HG03066 (cell line): ENCODE measurements around the gene ECT2L.
A peak's percentile ranks its signal among the peaks of the same experiment; 100 is the strongest.

Experiments used
- ATAC-seq: cut with Tn5 transposase; IDR thresholded peaks from one replicate; pipeline ENCODE4 v1.9.1; 2021; ENCODE audit warnings: low read depth; ENCODE audit not compliant: unreplicated experiment

ECT2L gene

DNA sequence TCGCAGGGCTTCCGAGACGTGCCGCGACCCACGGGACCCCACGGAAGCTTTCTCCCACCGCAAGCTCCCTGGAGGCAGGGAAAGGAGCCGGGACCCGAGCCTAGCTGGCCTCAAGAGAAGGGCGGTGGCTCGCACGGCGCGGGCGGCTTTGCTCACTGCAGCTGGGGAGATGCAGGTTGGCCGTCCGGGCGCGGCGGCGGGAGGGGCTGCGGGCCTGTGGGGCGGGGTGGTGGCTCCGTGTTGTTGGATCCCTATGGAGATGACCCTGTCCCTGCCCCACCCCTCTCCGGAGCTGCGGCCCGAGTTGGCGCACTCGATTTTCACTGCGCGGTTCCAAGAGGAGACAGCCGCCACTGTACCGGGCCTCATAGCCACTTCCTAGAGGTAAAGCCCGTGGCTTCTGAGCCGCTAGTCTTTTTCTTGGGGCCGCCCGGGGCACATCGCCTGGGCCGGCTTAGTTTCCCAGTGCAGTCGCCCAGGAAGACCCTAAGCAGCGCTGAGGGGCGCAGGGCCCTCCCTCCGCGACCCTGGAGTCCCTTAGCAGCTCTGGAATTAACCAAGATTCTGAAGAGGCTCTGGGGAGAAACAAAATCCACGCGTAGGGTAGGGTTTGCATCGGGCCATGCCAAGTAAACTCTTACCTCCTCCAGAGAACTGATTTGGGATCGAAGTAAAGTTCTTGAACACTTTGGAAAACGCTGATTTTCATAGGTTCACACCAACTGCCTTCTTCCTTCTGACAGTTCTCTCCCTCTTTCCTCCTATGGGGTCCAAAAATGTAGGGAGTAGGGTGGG lies at the start of gene ECT2L:
Gene ECT2L (plus strand): TSS at position 279 of the 795 bp plus-strand sequence. CDS start 17,188 bp downstream, outside the sequence.
- peak; percentile 50 for ATAC-seq

- ATAC-seq: no peak
These were observed 43.9 kb upstream of the ECT2L start for GRCh38 chr6:138752017-138752416.

DNA sequence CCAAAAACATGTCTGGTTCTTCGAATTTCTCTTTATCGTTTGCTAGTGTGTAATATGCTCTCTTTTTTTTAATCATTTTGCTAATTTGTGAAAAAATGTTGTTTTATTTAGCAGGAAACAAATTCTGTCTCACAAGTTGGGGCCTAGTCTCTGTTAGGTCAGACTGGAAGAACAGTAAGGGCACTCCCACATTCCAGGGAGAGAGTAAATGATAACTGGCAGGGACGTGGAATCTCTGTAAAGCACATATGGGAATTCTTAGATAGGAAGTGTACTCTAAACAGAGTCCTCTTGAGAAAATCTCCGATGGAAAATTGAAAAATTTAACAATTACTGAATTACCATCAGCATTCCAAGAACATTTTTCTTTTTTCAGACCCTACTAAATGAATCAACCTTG lies 38.8 kb upstream of the ECT2L start:
- no peak for ATAC-seq

- ATAC-seq: no peak
These were observed 29.8 kb upstream of the ECT2L start for GRCh38 chr6:138765896-138766655.

DNA sequence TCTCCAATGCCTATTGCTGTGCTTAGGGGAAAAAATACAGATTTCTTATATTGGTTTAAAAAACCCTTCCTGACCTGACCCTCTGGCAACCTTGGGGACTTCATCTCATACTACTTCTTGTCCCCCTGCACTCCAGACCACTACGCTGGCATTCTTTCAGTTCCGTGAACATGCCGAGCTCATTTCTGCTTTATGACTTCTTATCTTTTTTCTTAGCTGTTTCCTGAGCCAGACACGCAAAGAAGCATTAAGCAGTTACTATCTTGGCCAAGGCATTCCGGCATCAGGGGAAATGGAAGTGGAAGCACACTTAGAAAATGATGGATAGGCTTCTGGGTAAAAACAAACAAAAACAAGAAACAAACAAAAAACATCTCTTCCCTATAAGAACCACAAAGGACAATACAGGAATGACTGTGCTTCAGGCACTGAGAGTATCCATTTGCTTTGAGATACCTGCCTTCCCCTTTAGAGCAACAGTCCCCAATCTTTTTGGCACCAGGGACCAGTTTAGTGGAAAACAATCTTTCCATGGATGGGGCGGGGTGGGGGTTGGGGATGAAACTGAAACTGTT lies 26.7 kb upstream of the ECT2L start:
- no peak for ATAC-seq

GRCh38 chr6:138772596-138773176 lies 23.2 kb upstream of the ECT2L start:
- no peak for ATAC-seq

DNA sequence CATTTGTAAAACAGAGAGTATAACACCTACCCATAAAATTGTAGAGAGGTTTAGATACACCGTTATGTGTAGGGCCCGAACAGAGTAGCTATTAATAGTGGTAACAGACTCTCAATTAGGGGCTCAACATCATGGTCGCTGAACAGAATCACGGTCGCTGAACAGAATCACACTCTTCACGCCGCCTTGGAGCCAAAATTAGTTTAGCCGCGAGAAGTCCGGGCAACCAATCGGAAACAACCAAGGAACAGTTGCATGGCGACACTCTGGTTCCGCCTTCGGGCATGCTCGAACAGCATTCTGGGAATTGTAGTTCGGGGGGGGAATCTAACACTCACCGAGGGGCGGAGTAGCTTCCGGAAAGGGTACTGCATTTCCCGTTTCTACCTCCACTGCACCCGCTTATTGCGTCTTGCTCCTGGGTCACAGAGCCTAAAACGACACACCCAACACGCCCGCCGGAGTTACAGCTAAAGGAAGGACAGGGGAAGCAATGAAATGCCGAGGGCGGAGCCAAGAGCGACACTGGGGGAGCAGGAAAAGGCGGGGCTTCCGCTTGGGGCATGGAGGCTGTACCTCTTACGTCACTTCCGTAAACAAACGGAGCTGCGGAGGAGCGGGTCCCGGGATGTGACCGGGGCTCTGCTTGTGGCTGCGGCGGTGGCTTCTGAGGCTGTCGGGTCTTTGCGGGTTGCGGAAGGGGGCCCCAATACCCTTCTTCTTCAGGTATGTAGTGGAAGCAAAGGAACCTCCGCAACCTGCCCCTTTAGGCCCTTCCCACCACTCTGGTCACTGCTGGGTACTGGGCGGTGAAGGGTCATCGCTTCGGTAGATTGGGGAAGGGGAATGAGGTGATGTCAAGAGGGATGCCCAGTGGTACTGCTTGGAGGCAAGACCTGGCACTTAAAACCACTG lies 22.5 kb upstream of the ECT2L start, which contains the start of gene CCDC28A:
Gene CCDC28A (plus strand): TSS at position 593 of the 915 bp plus-strand sequence. CDS start 2,352 bp downstream, outside the sequence.
- ATAC-seq: peak; percentile 92

DNA sequence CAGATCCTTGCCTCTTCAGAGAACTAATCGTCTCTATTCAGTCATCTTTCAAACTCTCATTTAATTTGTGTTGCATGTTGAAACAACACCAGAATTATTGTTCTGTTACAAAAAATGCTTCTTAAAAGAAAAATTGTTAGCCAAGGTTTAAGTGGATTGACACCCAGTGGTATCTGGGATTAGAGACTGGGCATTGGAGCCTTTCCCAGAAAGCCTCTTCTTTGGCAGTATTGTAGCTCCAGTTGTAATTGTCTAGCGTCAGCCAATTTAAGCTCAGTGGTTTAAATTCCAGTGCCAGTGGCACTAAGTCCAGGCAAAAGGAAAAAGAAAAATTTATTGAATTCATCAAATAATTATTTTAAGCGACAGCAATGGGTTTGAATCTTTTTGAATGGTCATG lies 21.5 kb upstream of the ECT2L start:
- no peak for ATAC-seq

- ATAC-seq: no peak
These were observed 19.2 kb upstream of the ECT2L start for GRCh38 chr6:138776659-138777058.

DNA sequence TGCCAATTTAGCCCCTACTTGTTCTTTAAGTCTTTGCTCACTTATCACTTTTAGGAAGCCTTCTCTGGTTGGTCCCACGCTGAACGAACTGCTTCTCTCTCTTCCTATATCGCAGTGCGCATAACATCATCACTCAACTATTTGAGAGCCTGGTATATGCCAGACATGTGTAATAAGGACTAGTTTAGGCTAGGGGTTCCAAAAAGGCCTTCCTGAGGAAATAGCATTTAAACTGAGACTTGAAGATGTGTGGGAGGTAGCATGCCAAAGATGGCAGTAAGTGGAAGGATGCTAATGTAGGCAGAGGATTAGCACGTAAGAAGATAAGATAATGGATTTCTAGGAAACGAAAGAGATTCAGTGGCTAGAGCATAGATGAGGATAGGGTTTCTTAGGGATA lies 17.6 kb upstream of the ECT2L start:
- no peak for ATAC-seq

DNA sequence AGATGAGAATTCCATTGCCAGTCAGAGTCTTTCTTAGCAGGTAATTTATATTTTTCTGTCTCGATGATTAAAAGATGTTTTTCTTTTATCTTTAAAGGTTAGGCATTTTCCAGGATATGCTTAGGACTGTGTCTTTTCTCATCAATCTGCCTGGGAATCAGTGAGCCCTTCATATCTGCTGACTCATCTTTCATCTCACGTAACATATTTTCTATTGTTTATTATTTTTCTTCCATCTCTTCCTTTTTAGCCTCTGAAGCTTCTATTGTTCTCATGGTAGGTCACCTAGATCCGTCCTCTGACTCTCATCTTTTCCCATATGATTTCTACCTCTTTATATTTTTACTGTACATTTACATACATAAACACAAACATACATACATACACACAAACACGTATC lies 13.6 kb upstream of the ECT2L start:
- no peak for ATAC-seq

DNA sequence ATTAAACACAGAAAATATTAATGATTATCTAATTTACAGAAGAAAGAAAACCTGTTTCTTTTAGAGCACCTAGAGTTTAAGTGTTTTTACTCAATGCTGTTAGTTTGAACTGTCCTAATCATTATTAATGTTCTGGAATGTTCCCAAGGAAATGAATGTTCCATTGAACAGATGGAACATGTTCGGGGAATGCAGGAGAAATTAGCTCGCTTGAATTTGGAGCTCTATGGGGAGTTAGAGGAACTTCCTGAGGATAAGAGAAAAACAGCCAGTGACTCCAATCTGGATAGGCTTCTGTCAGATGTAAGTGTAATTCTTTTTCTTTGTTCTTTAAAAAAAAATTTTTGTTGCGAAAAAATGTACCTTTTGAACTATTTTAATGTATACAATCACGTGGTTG lies 10.8 kb upstream of the ECT2L start:
- no peak for ATAC-seq

DNA sequence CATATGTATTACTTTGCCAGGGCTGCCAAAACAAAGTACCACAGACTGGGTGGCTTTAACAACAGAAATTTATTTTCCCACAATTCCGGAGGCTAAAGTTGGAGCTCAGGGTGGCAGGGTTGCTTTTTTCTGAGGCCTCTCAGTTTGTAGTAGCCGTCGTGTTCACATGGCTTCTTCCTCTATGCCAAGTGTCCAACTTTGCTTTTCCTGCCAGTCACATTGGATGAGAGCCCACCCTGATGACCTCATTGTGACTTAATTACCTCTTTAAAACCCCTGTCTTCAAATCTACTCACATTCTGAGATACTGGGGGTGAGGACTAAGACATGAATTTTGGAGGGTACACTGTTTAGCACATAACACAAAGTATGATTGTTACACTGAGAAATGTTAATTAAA lies 9.9 kb upstream of the ECT2L start:
- ATAC-seq: no peak

DNA sequence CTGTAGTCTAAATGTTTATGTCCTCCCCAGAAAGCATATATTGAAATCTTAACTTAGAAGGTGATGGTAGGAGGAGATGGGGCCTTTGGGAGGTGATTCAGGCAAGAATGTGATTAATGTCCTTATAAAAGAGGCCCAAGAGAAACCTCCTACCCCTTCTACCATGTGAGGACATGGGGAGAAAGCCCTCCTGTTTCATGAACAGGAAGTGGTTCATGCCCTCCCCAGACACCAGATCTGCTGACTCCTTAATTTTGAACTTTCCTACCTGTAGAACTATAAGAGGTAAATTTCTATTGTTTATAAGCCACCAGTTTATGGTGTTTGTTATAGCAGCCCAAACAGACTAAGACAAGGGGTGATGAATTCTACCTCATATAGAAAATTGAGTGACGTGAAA lies 8.7 kb upstream of the ECT2L start:
- no peak for ATAC-seq

GRCh38 chr6:138796771-138797170 lies 884 bp downstream of the ECT2L start:
- ATAC-seq: no peak

GRCh38 chr6:138797806-138798446 lies 2.0 kb downstream of the ECT2L start:
- no peak for ATAC-seq

DNA sequence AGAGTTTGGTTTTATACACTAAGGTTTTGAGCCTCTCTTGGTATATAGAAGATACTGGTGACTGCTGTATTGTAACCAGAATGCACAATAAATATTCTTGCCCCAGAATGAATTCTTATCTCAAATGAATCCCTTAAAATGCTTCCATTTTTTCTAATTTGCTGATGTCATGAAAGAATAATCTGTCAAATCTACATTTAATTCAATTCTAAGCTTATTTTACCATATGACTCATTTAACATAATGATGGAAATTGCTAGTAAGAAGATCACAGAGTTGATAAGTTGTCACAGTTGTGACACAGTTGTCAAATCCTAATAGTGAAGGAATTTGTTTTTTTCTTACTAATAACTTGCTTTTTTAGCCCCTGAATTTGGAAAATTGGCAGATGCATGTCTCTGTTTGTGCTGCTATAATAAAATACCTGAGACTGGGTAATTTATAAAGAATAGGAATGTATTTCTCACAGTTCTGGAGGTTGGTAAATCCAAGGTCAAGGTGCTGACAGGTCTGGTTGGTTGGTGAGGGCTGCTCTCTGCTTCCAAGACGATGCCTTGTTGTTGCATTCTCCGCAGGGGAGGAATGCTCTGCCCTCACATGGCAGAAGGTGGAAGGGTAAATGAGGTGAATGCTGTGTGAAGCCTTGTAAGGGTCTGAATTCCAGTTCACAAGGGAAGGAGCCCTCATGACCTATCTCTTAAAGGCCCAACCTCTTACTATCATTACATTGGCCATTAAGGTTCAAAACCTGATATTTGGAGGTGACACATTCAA lies 4.7 kb downstream of the ECT2L start:
- no peak for ATAC-seq

- ATAC-seq: no peak
These were observed 7.4 kb downstream of the ECT2L start for GRCh38 chr6:138803331-138803730.

DNA sequence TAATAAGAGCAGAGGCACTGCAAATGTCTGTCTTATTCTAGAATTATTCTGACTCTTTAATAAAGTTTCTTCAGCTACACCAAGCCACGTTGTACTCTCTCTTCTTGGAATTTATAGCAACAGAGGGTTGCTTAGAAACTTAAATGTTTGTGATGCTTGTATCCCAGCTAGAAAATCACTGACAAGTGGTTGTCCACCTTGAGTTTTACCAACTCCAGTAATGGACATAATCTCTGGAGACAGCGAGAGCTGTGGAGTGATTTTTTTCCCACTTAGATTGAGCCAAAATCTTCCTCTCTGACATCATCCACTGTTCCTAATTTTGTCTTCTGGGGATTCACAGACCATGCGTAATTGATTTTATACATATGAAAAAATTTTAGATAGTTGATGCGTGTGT lies 8.0 kb downstream of the ECT2L start:
- no peak for ATAC-seq
